Retina (tissue), 1 donor: ENCODE measurements around the gene IFI6.

Experiments used
- DNase-seq: peaks from one replicate; pipeline ENCODE4 v3.0.0-alpha.2; 2016

Gene IFI6

DNA sequence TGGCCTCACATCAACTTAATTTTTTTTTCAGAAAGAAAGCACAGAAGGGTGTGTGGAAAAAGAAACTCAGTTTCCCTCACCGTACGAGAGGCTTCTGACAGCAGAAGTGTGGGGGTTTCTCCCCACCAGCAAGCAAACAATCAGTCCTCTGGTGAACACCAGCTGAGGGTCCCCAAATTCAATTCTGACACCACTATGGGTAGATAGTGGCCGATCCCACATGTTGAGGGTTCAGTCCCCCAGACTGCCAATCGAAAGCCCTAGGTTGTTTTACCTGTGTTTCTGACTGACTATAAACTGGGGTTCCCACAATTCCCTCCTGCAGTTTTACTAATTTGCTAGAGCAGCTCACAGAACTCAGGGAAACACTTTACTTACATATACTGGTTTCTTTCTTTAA lies 2.1 kb downstream of the IFI6 start:
- no peak for DNase-seq

DNA sequence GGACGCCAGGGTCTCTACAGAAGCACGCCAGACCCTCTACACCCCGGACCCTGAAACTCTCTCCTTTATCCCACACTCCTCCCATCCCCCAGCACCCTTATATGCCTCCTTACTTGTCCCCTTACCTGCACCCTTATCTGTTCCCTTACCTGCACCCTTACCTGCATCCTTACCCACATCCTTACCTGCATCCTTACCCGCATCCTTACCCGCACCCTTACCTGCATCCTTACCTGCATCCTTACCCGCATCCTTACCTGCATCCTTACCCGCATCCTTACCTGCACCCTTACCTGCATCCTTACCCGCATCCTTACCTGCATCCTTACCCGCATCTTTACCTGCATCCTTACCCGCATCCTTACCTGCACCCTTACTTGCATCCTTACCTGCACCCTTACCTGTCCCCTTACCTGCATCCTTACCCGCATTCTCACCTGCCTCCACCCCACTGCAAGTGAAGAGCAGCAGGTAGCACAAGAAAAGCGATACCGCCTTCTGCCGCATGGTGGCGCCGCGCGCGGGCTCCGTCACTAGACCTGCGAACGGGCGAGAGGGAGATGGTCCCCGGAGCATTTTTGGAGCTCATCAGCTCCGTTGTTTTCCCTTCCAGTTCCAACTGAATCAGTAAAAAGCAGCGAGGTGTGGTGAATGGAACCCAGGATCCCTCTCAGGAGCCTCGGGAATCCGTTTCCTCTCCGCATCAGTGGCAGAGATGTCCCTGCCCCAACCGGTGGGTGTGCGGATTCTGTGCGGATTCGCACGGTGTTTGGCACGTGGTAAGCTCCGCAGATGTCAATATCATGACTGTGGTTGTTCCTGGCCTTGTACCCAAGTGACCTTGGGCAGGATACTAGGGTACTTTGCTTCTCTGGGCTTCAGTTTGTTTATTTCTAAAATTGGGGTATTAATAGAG lies 2.9 kb downstream of the IFI6 start:
- DNase-seq, result peak; percentile 89

DNA sequence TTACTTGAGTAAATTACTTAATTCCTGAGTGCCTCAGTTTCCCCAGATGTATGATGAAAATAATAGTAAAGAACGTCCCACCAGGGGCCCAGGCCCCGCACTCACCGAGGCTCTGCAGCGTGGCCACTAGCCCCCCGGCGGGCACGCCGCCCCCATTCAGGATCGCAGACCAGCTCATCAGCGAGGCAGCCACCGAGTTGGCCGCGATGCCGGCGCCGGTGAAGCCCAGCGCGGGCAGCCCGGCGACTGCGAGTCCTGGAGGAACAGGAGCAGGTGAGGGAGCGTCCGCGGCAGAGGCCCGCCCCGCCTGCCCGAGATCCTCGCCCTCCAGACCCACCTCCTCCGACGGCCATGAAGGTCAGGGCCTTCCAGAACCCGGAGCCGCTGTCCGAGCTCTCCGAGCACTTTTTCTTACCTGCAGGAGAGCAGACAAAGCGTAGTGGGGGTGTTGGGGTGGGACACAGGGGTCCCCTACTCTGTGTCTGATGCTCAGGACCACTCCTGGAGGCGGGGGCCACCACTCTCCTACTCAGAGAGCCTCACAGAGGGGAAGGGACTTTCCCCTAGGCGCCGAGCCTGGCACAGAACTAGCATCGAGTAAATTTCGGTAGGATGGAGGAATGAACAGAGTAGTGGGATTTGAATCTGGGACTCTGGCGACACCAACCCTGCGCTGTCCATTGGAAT lies 3.7 kb downstream of the IFI6 start:
- DNase-seq, result no peak

DNA sequence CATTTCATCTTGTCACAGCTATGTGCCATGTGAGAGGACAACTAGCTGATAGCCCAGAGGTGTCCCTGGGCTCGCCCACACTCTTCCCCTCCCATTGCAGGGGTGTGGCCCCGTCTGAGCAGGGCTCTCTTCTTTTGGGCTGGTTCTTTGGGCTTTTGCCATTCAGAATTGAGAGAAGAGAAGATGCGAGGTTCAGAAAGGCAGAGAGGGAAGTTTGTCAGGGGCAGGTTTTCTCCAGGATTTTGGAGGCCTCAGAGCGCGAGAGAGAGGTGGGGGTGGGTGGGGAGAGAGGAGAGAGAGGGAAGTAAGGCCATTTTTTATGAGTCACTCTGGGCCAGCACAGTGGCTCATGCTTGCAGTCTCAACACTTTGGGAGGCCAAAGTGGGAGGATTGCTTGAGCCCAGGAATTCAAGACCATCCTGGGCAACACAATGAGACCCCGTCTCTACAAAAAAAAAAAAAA lies 5.2 kb downstream of the IFI6 start:
- DNase-seq, result no peak

DNA sequence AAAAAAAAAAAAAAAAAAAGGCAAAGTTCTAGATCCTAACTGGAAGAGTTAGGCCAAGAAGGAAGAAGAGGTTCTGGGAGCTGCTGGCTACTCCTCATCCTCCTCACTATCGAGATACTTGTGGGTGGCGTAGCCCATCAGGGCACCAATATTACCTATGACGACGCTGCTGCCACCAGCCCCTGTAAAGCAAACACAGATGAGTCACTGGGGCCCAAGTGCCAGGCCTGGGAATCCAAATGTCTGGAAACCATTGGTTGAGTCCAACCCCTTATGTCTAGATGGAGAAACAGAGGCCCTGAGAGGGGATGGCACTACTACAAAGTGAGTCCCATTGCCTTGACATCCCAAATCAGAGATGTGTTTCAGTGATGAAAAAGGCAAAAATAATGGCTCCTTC lies 5.7 kb downstream of the IFI6 start:
- DNase-seq, result no peak

DNA sequence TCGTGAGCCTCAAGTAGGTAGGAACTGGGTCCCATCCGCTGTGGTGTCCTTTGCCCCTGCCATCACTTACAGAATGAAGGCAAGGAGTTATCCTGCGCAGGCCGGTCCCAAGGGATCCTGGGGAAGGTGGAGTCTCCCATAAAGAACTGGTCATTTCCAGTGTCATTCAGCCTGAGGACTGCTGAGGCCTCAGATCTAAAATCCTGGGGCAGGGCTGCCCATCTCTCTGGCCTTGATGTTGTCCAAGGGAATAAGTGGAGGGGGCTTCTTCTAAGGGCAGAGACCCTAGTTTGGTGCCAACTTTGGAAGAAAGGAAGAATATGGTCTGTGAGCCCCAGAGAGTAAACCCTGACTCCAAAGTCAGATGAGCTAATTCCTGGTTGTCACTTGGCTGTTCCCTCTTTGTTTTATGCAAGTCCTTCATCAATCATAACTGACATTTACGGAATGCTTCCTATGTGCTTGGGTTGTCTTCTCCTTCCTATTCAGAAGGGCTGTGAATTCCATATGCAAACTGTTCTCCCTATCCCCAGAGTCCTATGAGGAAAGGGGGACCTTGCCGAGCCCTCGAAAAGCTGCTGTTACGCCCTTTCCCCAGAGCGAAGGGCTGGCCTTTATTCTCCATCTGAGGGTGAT lies 6.9 kb downstream of the IFI6 start:
- DNase-seq, result no peak

DNA sequence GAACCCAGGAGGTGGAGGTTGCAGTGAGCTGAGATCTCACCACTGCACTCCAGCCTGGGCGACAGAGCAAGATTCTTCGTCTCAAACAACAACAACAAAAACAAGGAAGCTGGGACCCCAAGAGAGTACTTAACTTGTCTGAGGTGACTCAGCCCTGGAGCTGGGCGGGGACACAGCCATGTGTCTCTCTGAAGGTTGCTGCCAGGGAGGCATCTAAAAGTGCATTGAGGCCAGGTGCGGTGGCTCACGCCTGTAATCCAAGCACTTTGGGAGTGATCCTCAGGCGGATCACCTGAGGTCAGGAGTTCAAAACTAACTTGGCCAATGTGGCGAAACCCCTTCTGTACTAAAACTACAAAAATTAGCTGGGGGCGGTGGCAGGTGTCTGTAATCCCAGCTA lies 7.7 kb downstream of the IFI6 start:
- no peak for DNase-seq

DNA sequence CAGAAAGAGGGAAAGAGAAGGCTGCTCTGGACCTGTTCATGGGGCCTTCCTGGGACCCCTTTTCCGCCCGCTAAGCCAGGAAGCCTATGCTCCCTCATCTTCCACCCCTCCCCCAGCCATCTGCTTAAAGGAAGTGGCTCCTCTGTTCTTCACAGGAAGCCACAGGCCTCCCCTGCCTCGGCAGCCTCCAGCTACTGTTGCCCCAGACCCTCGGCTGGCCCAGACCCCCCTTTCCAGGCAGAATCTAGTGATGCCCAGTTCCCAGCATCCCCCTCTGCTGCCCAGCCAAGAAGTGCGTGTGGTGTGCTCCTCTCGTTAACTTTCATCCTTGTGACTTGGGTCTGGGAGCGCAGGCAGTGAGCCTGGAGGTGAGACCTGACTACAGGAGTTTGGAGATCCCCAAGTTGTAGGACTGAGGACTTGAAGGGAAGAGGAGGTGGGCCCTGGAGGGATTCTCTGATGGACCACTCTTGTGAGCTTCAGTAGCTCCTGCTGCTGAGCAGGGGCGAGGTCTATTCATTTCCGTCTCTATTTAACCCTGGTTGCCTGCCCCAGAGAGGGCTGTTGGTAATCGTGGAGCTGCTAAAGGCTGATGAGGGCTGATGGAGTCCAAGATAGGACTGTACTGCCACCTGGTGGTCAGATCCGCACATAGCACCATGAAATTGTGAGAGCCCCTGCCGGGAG lies 9.1 kb downstream of the IFI6 start:
- peak; percentile 93 for DNase-seq

DNA sequence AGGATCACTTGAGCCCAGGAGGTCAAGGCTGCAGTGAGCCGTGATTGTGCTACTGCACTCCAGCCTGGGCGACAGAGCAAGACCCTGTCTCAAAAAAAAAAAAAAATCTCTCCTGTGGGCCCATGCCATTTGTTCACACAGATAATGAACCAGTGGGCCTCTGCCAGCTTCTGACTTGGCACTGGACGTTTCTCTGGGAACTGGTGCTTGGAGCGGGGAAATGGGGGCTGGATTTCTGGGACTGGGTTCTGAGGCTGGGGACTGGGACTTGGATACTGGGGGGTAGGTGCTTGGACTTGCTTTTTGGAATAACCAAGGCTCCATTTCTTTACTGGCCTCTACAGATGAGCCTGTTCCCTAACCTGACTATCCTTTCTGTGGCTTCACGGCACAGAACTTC lies 9.7 kb downstream of the IFI6 start:
- DNase-seq, result no peak

DNA sequence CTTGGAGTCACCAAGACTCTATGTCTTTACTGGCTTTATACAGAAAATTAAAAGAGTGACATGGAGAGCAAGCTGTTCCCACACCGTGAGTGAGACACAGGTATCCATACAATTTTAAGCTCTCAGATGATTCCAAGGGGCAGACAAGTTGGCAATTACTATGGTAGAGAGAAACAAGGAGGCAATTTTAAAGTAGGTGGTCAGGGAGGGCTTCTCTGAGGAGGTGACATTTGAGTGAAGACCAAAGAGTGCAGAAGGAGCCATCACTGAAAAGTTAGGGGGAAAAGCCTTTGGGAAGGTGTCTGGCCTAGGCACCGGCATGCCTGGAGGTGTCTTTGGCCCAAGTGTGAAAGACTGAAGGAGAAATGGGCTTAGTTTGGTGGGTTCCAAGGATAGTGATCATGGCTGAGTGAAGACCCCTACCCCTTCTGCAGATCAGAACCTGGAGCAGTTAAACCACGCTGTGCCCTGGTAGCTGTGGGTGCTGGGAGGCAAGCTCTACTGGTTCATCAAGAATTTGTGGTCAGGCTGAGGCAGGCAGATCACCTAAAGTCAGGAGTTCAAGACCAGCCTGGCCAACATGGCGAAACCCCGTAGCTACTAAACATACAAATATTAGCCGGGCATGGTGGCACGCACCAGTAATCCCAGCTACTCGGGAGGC lies 10.4 kb downstream of the IFI6 start:
- DNase-seq, result no peak

DNA sequence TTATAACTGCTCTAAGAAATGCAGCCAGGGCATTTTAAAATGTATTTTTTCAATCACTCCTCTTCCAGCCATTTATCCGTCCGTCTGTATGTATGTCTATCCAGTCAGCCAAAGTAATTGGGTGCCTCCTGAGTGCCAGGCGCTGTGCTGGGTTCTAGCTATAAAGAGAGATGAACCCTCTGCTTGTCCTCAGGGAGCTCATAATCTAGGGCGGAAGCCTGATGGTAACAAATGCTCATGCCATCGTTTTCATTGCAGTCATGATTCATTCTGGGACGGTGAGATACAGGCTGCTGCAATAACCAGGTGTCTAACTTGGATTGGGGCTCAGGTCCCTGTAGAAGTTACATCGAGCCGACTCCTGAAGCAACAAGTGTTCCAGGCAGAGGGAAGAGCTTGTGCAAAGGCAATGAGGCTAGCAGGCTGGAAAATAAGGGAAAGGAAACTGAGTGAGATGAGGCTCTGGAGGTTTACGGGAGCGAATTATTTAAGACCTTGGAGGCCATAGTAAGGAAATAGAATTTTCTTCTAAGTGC lies 11.6 kb downstream of the IFI6 start:
- DNase-seq, result no peak

DNA sequence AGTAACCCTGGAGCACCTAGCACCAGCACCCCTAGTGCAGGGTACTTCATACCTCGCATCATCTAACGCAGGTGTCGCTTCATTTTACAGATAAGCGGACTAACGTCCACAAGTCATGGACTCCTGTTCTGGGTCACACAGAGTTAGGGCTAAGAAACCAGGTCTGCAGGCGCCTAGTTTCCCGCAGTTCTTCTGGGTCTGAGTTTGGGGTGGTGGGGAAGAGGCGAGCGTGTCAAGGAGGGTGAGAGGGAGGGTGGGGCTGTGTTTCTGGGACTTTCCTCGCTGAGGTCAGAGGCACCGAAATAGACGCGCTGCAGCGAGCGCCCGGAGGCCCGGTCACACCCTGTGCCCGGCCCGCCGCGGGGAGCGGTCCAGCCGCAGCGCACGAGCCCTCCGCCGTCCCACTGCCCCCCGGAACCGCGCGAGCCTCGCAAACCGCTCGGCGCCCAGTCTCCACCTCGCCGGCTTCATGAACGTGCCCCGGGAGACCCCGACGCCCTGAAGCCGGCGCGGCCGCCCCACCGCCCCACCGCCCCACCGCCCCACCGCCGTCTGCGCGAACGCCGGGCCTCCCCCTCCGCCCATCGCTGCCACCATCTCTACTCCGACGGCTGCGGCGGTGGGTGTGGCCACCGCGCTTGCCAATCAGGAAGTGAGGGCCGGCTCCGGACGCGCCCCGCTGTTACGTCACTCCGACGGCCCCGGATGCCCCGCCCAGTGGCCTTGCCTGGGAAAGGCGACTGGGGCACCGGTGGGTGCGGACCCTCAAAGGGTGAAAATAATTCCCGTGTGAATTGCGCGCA lies 12.3 kb downstream of the IFI6 start:
- DNase-seq, result peak; percentile 86

DNA sequence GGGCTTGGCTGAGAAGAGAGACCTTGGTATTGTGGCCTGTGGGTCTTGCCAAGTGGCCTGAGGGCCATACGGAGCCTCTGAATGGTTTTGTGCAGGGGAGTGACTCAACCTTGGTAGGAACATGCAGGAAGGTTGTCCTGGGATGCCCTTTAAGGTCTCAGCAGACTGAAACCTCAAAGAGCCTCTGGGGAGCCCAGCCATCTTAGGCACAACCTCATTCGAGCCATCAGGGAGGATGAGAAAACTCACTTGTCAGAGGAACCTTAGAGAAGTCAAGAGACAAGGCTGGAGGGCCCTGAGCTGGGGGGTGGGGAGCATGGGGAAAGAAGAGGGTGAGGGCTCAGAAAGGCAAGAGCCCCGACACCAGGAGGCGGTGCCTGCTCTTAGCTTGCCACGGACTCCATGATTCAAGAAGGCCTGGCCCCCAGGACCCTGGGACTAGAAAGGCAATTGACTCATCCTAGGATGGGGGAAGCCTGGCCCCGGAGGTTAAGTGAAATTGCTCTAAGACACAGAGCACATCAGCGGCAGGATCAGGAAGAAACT lies 13.0 kb downstream of the IFI6 start:
- DNase-seq, result peak; percentile 35

DNA sequence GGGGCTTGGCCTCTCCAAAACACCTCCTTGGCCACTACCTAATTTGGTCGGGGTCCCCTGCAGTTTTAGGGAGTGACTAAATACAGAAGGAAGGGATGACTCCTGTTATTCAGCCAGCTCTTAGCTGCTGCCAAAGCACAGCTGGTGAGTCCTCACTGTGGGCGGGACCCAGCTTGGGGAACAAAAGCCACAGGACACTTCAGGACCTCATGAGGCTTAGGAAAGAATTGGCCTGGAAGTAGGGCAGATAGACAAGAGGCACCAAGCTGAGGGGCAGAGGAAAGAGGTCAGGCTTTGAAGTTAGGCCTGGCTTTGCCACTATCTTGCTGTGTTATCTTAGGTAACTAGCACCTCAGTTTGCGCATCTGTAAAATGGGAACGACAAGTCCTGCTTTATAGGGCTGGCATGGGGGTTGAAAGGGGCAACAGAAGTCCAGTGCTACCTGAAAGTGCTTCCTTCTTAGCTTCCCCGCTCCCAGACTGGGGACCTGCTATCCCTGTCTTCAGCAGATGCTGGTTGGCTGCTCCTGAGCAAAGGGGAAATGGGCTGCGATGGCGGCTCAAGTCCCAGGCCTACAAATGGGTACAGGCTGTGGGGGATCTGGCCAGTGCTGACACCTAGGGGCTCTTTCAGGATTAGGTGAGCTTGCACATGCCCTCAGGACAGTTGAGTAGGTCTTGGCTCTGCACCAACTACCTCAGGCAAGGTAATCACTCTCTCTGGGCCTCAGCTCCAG lies 15.7 kb downstream of the IFI6 start:
- DNase-seq, result no peak

DNA sequence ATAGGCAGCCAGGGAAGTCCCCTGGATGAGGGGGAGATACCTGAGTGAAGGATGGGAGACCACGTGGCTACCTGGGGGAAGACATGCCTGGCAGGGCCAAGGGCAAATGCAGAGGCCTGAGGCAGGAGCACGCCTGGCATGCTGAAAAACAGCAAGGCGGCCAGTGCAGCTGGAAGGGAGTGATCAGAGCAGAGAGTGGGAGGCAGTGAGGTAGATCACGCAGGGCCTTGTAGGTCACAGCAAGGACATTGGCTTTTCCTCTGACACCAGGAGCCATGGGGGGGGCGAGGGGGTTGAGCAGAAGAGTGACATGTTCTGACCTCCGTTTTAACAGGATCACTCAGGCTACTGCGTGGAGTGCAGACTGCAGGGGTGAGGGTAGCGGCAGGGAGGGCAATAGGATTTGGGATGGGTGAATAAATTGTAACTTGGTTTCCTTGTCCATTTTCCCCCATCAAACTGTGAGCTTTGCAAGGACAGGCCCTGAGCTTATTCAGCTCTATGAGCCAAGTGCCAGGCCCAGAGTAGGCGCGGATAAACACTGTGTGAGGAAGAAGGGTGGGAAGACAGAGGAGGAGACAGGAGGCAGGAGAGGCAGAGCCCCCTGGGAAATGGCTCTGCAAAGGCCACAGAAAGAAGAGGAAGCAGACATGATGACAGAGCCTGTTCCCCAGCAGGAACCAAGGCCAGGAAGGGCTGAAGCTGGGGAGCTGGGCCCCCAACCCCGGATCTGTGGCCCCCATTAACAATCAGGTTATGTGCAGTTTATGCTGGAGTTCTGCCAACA lies 16.6 kb downstream of the IFI6 start:
- peak; percentile 52 for DNase-seq

DNA sequence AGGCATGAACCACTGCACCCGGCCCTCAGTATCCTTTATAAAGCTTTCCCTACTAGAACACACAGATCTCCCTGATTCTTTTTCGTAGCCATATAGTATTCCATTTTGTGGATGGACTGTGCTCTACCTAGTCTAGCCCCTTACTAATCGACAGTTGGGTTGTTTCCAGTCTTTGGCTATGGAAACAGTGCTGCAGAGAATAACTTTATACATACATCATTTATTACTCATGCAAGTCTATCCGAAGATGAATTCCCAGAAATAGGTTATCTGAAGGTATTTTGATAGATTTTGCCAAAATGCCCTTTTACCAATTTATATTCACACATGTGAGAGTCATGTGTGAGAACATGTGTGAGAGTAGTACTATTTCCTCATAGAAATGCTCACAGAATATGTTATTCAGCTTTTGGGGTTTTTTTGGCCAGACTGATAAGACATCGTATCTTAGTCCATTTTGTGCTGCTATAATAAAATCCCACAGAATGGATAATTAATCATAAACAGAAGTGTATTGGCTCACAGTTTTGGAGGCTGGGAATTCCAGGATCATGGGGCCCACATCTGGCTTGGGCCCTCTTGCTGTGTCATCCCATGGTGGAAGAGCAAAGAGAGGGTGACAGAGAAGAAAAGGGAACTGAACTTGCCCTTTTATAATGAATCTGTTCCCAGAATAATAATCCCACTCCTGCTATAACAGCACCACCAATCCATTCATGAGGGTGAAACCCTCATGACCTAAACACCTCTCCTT lies 19.7 kb downstream of the IFI6 start:
- no peak for DNase-seq

DNA sequence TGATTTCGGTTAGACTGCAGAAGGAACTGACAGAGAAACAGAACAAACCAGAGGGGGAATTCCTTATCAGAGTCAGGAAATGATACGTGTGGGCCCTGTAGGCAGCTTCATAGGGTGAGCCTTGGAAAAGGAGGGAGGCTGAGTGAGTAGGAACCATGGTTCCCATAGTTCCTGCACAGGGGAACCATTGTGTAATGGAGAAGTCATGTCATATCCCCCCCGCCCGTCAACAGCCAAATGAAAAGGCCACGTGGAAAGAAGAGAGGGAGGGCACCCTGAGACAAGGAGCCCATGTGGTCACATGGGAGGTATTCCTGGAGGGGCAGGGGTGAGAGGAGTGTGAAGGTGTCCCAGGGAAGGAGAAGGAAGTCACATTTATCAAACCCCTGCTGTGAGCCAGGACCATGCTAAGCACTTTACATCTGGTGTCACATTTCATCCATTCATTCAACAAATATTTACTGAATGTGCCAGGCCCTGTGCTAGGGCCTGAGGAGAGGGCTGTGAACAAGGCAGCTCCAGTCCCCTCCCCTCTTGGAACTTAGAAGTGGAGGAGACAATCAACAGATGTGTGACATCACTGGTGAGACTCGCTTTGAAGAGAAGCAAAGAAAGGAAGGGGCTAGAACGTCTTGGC lies 21.3 kb downstream of the IFI6 start:
- DNase-seq, result no peak

DNA sequence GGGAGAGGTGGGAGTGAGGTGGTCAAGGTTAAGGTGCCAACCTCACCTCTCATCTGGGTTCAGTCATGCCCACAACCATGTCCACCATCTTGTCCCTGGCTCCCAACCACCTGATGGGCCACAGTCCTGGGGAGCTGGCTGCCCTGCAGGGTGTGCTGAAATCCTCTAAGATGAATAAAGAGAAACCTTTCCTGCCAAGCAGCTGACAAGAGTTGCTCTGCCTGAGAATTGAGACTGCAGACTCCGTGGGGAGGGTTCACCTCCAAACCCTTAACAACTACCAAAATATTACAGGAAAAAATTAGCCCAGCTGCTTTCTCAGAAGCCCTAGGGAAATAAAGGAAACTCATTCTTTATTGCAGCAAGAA lies 21.8 kb downstream of the IFI6 start:
- no peak for DNase-seq
